GM12874 (cell line): ENCODE data around the gene VEGFB.
A peak's percentile ranks its signal among the peaks of the same experiment; 100 is the strongest.

ENCODE experiments used
- TF ChIP-seq, protein P1 (sequence below): IDR thresholded peaks from 2 replicates; pipeline ENCODE4 v1.5.1; 2011; ENCODE audit warnings: low read depth, mild to moderate bottlenecking, control low read depth, low read length, moderate library complexity; ENCODE audit not compliant: insufficient read depth

The VEGFB gene

DNA sequence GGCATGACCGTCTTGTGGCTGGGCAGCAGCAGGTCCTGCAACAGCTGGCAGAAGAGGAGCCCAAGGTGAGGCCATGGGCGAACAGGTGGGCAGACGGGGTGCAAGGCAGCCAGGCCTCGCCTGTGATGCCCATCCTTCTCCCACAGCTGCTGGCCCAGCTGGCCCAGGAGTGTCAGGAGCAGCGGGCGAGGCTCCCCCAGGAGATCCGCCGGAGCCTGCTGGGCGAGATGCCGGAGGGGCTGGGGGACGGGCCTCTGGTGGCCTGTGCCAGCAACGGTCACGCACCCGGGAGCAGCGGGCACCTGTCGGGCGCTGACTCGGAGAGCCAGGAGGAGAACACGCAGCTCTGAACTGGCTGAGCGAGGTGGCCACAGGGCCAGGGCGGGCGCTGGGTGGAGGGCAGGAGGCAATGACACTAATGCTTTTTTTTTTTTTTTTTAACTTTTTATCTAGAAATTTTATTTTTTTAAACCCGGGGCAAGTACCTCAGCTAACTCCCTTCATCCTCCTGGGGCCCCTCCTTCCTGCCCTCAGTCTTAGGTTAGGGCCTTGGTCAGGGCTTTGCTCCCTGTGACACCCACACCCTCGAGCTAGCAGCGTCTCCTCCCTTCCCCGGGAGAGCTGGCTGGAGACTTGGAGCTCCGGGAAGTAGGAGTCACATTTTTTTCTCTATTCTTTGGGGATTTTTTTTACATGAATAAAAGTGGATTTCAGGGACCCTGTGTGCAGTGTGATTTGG lies 33.0 kb downstream of the VEGFB start:
- TF ChIP-seq, protein P1, sequence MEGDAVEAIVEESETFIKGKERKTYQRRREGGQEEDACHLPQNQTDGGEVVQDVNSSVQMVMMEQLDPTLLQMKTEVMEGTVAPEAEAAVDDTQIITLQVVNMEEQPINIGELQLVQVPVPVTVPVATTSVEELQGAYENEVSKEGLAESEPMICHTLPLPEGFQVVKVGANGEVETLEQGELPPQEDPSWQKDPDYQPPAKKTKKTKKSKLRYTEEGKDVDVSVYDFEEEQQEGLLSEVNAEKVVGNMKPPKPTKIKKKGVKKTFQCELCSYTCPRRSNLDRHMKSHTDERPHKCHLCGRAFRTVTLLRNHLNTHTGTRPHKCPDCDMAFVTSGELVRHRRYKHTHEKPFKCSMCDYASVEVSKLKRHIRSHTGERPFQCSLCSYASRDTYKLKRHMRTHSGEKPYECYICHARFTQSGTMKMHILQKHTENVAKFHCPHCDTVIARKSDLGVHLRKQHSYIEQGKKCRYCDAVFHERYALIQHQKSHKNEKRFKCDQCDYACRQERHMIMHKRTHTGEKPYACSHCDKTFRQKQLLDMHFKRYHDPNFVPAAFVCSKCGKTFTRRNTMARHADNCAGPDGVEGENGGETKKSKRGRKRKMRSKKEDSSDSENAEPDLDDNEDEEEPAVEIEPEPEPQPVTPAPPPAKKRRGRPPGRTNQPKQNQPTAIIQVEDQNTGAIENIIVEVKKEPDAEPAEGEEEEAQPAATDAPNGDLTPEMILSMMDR = no peak

DNA sequence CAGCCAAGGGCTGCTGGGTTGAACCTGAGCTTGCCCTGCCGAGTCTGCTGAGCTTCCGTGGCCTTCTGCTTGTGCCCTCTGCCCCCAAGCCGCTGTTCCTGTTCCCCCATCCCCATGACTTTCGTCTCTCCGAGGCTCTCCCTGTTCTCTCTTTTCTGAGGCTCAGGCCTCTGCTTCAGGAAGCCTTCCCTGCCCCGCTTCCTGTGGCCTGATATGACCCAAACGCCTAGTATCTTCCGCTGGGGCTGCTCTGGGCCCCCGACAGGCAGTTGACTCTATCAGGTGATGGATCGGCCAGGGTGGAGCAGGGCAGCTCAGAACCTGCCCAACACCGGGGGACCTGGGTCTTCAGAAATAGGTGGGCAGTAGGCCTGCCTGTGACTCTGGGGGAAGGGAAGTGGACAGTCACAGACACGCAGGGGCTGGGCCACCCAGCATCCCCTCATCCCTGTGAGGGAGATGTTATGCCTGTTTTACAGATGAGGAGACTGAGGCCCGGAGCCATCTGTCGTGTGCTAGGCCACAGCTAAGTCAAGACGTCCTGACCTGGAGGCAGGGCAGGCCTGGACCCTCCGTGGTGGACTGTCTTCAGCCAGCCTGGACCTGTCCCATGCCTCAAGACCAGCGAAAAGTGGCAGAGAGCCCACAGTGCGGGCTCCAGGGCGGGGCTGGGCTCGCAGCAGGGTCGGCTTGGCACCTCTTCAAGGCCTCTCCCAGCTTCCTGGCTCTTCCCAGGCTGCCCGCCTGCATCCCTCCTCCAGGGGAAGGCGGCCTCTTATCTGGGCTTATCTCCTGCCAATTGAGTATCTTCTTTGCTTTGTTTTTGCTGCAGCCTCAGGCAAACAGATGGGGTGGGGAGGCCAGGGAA lies 33.9 kb downstream of the VEGFB start:
- TF ChIP-seq, protein P1 = no peak

DNA sequence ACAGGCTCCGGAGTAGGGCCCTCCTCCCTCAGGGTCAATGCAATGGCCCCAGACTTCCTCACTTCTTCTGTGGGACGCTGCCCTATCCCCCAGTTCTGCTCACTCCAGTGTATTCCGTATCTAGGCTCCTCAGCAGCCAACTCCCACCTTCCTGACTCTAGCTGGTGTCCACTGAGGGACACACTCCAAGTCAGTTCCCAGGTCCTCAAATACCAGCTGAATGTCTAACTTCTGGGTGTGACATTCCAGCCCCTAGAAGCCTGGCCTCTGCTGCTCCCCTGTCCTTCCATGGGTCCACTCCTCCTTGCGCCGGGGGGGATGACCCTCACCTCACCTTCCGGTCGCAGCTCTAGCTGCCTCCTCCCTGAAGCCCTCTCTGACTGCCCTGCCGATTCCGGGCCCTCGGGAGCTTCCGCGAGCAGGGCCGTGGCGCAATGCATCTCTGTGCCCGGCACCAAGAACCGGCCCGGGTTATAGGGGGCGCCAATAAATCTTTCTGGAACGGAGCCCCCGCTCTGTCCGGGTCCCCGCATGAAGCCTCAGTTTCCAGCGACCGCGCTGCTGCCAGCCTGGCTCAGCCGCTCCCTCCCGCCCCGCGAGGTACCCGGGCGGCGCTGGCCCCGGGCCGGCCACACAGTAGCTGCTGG lies 34.6 kb downstream of the VEGFB start:
- TF ChIP-seq, protein P1 = no peak

DNA sequence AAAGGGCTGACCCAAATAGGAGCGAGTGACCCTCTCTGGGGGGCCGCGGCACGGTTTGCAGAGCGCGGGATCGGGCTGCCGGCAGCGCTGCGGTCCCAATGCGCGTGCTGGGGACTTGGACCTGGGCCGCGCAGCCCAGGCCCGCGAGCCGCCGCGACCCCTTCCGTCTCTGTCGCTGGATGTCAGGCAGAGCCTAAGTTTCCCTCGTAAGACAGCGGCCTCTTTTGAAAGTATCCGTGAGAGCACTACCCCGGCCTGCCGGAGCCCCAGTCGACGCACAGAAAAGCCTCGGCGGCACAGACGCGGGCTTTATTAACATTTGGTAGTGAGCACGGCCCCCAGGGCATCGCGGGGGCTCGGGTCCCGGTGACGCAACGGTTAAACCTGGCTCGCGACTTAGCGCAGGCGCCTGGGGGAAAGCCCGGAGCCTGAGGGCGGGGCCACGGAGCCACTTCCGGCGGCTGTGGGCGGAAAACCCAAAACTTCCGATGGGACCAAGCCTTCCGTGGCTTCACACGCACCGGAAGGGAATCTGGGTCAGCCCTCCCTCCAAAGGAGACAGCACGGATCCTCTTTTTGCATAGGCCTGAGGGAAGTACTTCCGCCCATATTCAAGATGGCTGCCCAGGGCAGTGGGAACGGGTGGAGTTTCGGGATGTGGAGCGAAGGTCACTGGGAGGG lies 35.3 kb downstream of the VEGFB start:
- TF ChIP-seq, protein P1 = 0 out of 2 replicates have a peak, but pooled peaks have one; percentile 0

DNA sequence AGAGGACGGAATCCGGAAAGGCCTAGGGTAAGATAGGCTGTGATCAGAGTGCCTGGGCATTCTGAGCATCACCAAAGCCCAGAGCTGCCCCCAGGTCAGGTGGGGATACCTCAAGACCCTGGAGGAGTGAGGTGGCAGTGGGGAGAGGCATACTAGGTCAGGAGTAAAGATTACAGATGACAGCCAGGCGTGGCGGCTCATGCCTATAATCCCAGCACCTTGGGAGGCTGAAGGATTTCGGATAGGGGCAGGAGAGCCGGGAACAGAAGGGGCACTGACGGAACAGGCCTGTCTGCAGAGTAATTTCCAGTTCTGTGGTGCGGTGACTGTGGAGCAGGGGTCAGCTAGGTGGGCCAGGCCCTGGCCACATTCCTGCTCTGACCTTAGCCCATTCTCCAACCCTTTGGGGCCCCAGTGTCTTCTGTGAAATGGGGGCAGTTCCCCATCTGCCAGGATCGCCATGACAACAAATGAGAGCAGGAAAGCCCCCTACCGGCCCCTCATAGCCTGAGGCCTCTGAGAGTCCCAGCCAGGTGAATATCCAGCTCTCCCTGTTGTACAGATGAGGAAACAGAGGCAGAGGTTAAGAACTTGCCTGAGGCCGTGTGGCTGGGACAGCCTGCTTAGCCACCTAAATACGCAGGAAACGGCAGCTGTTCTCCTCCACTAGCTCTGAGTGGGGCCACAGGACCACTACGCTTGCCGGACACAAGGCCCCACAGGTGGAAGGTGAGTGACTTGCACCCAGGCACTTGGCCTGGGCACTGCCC lies 40.8 kb downstream of the VEGFB start:
- TF ChIP-seq, protein P1 = no peak

DNA sequence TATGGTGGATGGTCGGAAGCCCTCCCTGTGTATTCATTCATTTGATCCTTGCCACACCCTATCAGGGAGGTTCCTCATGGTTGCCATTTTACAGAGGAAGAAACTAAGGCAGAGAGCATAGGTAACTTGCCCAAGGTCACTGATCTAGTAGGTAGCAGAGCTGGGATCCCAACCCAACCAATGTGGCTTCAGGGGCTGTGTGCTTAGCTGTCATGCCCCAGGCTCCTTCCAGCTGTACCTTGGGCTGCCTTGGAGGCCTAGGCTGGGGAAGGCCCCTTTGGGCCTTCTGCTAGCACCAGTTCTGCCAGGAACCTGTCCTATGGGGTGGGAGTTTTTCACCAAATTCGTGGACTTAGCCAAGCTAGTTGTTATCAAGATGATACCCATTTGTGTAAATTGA lies 41.5 kb downstream of the VEGFB start:
- TF ChIP-seq, protein P1 = no peak
